HuH-7.5 (cell line): ENCODE data around the gene THAP10.
A peak's percentile ranks its signal among the peaks of the same experiment; 100 is the strongest.
"Not testable (repeated sequence)": the region's sequence is repeated elsewhere in the genome, so short reads cannot be mapped to it uniquely, and the experiment has no call there.

Experiments
- DNase-seq: peaks from one replicate; pipeline ENCODE4 v3.0.0; 2011; ENCODE audit warnings: low spot score

THAP10 gene

DNA sequence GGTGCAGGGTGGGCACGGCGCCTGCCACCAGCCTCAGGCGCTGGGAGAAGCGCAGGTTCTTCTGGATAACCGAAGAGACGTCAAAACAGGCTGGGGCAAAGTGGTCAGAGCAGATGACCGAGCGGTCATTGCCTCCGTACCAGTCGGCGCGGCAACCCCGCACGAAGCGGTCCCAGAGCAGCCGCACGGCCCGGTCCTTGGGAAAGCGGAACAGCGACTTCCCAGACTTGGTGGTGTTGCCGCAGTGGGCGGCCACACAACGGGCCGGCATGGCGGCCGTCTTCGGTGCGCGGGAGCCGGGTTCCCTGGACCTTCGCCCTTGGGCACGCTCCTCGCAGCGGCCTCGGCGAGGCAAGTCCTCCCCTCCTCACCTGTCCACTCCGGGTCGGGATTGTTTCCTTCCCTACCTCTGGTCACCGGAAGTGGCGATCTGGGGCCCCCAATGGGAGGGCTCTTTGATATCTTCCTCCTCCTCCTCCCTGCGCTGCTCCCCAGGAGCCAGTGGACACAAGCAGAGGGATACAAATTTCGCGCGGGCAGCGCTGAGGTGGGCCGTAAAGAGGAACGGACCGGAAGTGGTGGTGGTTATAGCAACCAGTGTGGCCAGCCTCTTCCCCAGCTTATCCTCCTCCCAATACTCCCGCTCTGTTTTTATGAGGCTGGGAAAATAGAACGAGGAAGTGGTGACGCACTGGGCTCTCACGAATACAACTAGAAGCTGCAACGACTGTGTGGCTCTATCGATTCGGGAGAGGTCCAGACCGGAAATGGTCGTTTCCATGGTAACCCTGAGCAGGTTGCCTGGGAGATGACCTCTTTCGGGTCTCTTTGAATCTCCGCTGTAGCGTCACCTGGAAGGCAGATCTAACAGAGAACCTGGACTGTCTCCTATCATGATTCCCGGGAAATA, at the start of gene THAP10, which contains the start of gene LRRC49:
Gene THAP10 (minus strand): TSS at position 432 of the 910 bp plus-strand sequence. CDS start 161 bp downstream, at position 271.
Gene LRRC49 (plus strand): TSS at position 825 of the 910 bp plus-strand sequence. CDS start 69 bp downstream, at position 894.
- peak; percentile 71 for DNase-seq

DNA sequence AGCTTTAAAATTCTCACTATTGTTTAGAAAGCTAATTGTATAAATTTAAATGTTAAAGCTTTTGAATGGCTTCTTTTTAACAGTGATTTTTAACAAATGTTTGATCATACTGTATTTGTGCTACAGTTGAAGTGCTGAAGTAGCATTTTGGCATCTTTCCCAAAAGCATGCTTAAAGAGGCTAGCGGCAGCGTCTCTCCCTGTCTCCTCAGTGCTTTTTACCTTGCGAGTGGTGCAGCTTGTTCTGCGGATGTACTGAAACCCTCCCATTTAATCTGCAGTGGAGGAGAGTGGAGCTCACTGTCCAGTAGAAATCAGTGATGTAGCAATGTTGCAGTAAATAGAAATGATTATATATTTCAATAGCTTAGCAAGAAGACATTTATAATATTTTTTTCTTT, 44.1 kb upstream of the THAP10 start:
- no peak for DNase-seq

DNA sequence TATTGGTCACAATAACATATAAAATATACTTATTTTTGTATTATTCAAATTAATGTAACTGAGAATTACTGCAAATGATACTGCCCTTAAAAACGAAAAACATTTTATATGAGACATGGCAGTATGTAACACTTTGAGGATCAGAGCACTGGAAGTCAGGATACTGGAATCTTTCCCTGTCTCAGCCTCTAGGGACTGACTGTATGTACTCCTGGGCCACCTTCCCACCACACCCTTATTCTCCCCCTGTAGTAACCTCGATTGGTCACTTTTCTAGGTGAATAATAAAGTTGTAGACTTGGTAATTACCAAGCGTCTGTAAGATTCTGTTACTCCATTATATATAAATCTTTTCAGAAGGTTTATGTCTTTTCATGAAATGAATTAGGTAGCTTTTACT, 43.4 kb upstream of the THAP10 start:
- no peak for DNase-seq

DNA sequence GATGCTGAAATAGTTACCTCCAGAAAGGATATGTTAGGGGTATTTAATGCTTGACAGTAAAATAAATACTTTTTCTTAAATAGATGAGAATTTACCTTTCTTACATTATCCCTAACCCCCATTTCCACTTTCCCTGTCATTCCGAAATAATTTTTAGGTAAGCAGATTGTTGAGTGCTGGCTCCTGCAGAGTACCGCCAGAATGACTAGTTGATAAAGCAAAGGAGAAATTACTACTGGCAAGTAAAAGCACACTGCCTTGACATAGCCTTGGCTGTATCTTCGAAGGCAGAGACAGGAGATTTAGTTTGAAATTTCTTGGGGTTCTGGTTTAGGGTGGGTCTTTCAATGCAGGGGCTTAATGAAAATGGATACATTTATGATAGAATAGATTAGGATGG, 41.2 kb upstream of the THAP10 start:
- DNase-seq: no peak

DNA sequence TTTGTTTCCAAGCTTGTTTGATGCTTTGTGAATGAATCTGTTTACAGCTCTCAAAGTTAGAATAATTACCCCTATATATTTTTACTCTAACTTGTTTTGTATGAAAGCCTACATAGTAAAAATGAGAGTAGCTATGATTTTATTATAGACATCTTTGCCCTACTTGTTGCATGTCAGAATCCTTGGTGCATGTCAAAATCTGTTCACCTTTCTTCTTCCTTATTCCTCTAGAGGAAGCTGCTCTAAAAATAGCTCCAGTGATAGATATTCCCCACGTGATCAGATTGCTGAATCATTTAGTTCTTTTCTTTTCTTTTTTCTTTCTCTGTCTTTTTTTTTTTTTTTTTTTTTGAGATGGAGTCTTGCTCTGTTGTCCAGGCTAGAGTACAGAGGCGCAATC, 40.2 kb upstream of the THAP10 start:
- DNase-seq: no peak

DNA sequence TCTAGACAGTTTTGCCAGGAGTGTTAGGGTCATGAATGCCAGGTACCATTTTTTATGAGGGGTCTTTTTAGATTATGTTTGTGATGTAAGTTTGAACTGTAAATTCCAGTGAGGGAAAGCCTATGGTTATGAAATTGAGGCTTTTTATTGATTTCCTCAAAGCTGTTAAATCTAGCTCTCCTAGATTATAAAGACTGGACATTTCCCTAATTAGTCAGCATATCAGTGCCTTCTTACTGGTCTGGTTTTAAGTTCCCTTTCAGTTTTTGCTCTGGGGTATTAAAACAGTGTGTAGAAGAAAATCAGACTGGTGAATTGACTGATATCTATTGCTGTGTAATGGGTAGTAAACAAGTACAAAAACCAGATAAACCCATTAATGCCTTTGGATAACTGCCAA, 39.6 kb upstream of the THAP10 start:
- DNase-seq: no peak

DNA sequence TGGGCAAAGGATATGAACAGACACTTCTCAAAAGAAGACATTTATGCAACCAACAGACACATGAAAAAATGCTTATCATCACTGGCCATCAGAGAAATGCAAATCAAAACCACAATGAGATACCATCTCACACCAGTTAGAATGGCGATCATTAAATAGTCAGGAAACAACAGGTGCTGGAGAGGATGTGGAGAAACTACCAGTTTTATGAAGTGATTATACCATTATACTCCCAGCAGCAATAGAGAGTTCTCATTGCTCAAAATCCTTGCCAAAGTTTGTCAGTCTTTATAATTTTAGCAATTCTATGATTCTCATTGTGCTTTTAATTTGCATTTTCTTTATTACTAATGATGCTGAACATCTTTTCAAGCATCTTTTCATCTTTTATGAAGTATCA, 34.7 kb upstream of the THAP10 start:
- not testable (repeated sequence) for DNase-seq

DNA sequence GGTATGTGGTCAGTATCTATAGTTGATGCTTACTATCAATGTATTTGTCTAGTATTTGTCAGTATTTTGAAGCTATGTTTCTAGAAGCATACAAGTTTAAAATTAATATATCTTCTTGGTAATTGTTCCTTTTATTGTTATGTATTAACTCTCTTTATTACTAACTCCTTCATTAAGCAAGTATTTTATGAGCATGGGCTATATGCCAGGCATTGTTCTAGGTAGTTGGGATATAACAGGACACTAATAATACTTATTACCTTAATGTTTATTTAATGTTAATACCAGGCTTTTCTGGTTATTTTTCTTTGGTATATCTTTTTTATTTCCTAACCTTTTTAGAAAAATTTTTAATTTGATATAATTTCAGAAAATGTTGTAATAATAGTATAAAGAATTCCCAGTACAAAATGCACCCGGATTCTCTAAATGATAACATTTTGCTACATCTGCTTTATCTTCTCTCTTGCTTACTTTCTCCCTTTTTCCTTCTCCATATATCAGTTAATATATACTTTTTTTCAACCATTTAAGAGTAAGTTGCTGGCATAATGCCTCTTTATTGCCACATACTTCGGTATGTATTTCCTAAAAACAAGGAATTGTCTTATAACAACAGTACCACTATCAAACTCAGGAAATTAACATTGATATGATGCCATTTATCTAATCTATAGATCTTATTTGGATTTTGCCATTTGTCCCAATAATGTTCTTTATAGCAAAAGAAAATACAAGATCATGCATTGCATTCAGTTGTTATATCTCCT, 31.3 kb upstream of the THAP10 start:
- DNase-seq: no peak

DNA sequence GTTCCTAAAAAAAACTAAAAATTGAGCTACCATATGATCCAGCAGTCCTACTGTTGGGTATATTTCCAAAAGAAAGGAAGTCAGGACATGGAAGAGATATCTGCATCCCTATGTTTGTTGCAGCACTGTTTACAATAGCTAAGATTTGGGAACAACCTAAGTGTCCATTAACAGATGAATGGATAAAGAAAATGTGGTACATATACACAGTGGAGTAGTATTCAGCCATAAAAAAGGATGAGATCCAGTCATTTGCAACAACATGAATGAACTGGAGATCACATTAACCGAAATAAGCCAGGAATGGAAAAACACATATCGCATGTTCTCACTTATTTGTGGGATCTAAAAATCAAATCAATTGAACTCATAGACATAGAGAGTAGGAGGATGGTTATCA, 29.9 kb upstream of the THAP10 start:
- no peak for DNase-seq

DNA sequence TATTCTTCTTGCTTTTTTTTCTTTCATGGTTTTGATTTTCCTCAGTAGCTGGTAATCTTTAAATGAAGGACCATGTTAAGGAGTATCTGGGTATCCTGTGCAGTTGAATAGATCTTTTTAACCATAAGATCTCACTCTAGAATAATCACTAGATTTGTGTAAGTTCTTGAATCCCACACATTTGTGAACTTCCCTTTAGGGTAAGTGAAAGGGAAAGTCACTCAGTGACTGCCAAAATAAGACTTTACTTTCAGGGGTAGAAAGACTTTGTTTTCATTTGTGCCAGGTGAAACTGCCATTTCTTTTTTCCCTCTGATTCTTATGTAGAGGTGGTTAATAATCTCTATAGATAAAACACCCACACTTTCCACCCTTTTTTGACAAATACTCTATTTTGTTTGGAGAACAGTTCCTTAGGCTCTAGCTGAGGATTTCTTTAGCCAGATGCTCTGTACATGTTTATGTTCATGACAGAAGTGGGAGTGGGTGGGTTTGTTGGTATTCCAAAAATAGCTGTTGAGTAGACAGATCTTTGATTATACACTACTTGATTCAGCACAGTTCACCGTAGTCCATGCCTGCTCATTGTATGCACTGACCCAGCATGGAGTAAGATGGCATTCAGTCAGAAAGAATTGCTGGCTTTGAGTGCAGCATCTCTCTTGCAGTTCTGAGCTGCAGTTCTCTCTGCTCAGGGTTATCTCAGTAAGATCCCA, 28.9 kb upstream of the THAP10 start:
- DNase-seq: no peak

DNA sequence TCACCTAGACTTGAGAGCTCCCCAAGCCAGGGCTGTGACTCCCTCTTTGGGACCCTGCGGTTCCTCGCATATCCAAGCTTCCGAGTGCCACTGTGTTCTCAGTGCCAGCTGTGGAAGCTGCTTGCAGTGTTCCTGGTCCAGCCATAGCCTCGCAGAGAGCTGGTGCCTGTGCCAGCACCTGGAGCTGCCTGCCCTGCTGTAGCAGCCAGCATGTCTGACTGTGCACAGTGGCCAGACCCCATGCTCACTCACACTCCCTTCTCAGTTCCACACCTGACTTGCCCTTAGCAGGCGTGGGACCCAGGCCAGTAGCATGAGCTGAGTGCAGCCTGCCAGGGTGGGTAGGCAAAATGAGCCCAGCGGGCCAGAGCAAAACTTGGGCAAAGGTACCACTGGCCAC, 25.7 kb upstream of the THAP10 start:
- no peak for DNase-seq

DNA sequence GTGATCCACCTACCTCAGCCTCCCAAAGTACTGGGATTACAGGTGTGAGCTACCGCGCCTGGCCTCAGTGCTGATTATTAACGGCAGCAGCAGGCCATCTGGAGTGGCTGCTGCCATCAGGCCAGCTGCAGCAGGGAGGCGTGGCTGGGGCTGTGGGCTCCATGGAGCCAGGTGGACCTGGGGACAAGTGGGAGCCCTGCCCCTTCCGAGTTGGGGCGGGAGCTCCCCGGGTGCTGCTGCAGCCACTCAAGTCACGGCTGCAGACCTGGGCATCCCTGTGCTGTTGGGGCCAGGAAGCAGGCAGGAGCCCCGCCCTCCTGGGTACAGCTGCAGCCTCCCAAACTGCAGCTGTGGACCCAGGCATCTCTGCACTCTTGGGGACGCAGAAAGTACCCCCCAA, 24.3 kb upstream of the THAP10 start:
- DNase-seq: no peak

DNA sequence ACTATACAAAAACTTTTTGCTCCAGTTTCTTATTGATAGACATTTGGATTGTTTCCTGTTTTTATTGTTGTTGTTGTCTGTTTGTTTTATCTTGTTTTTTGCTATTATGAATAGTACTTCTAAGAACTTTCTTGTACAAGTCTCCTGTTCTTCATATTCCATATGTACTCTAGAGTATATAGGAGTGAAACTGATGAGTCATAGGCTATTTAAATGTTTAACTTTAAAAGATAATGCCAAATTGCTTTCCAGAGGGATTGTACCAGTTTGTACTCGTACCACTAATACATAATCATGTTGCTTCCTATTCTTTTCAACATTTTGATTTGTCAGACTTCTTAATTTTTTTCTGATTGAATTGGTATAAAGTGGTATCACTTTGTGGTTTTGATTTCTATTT, 20.0 kb upstream of the THAP10 start:
- DNase-seq: no peak

DNA sequence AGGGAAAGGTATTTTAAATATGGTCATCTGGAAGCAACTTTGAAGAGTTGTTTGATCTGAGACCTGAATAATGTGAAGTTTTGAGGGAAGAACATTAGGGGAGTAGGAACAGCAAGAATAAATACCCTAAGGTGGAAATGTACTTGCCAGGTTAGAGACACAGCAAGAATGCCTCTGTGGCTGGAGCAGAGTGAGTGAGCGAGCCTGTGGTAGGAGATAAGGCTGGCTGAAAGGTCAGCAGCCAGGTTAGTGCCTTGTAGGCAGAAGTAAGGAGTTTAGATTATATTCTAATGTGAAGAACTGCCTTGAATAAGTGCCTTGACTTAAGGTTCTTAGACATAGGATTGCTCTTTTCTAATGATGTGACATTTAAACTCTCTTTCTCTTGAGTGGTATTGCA, 18.7 kb upstream of the THAP10 start:
- DNase-seq: no peak

DNA sequence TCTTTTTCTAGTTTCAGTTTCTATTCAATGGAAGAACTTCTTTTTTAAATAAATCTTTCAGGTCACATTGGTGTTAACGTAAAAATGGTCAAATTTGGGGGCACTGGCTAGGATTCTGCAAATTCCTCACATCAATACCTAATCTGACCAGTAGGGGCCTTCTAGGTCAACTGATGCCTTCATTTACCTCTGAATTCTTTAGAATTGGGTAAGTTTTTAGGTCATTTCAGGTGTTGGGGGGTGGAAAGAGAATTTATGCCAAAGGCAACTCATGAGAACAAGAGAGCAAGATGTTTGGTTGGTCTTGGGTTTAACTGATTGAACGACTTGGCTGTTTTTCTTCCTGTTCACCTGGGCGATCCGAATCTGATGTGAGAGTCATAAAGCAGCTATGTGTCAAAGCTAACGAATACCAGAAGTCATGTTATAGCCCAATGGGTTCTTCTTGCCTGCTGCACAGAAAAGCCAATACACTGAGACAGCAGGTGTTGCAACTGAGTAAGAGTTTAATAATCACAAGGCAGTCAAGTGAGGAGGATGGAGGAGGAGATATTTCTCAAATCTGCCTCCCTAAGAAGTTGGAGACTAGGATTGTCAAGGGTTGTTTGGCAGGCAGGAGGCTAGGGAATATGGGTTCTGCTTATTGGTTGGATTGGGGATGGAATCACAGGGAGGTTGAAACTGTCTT, 15.7 kb upstream of the THAP10 start:
- no peak for DNase-seq

DNA sequence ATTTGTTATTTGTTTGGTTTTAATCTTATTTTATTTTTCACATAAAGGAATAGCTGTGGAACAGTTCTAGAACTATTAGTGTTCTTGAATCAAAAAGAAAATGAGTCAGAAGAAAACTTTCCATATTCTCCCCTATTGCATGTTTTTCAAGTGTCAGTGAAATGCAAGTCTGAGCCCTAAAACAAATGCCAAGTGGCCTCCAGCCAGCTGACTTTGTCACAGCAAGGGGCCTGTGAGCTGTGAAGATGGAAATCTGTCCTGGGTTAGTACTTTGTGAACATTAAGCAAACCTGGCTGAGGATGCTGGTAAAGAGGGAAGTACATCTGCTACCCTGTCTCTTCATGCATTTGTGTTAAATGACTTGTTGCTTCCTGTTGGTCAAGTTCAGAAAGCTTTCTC, 14.6 kb upstream of the THAP10 start:
- DNase-seq: no peak

DNA sequence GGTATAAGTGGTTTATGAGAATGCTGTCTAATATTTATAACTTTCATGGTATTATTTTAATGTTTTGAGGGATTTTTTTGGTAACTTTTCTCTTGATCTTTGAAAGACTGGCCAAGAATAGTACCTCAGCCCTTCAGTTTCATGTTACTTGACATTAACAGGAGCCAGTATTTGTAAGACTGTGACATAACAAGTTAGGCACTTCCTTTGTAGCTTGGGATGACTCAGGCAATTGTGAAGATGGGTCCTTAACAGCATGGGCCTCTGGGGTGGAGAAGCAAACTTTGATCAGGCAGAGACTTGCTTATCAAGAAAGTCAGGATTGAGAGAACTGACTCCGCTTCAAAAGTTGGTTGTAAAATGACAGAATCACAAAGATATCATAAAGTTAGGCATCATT, 9.9 kb upstream of the THAP10 start:
- no peak for DNase-seq

DNA sequence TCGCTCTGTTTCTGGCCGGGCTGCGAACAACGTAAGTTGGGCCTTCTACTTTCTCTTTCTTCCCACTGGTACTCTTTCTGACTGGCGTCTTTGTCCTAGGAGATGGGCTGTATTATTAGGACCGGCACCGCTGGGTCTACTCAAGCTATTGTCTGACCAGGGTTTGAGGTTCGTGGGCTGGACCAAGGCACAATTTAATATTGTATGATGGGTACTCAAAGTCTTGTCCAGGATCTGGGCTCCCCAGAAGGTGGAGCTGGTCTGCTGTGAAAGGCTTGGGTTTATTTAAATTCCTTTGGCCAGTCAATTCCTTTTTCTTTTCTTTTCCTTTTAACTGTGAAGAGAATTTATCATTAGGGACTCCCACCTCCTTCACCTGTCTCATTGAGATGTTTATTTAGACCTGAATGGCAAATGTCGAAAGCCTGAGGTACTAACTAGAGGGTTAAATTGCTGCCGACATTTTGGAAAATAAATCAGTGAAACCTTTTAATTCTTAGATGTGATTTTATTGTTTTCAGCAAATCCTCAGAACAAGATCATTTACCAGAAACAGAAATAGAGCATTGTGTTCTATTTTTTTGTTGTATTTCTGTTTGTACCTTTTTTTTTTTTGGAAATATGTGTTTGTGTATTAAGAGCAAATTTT, 803 bp upstream of the THAP10 start:
- DNase-seq: no peak

DNA sequence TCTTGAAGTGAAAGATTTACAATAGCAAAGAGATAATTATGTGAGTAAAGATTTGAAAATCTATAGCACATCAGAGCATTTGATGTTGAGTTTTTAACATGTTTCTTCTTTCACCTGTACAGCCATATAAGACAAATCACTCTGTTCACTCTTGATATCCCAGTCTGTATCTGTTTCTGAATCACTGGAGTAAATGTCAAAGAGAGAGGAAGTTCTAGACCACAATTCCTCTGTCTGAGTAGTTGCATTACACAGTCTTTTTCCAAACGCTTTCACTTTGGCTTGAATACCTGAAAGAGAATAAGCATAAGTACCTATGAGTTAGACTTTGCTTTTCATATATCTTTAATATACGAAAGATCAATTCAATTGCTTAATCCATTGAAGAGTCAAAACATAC, 9.9 kb downstream of the THAP10 start:
- DNase-seq: no peak

DNA sequence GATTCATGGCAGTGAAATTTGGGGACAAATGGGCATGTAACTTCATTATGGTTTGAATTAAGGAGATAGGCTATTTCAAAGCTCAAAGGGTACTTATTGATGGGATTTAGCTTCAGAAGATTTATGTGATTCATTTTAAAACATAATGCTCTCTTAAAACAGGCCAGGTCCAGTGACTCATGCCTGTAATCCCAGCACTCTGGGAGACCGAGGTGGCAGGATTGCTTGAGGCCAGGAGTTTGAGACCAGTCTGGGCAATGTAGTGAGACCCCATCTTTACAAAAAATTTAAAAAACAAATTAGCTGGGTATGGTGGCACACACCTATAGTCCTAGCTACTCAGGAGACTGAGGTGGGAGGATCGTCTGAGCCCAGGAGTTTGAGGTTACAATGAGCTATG, 11.5 kb downstream of the THAP10 start:
- no peak for DNase-seq

DNA sequence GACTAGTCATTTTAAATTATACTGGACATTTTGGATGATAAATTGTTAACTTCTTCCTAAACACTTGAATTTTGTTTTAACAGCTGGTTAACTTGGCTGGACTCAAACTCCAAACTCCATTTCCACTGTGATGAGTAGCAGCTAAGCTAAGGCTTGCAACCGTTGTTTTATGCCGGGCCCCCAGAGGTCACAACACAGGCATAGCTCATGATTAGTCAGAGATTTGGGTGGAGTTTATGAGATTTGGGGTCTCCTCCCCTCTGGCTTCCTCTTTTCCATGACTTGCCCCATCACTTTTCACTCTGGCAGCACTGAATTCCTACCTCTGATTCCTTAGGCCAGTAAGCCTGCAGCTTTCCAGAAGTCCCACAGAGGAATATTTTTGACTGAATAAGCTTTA, 12.8 kb downstream of the THAP10 start:
- DNase-seq: no peak
